H9 (cell line): ENCODE results near the gene METRNL. TPM values are rescaled to one million over a fixed set of nuclear protein-coding genes. Genes with fewer than 3 reads are reported as not detected.

Source experiments
- DNase-seq: peaks from one replicate; pipeline ENCODE4 v3.0.0-alpha.2; 2017
- H2AFZ ChIP-seq: one replicate; pipeline ENCODE4 v1.6.1; 2013; ENCODE audit warnings: mild to moderate bottlenecking, low read length, control low read depth, moderate library complexity
- H2AK5ac ChIP-seq: 2 replicates; pipeline ENCODE4 v1.6.1; 2013; ENCODE audit warnings: low read length, control low read depth, mixed read lengths; ENCODE audit not compliant: insufficient read length
- H2BK120ac ChIP-seq: one replicate; pipeline ENCODE4 v1.6.1; 2013; ENCODE audit warnings: low read depth, mild to moderate bottlenecking, low read length, control low read depth, inconsistent platforms; ENCODE audit not compliant: poor library complexity, severe bottlenecking
- H2BK12ac ChIP-seq: 2 replicates; pipeline ENCODE4 v1.6.1; 2013; ENCODE audit warnings: low read length, control low read depth, mixed read lengths, low read depth; ENCODE audit not compliant: insufficient read length
- H2BK15ac ChIP-seq: 2 replicates; pipeline ENCODE4 v1.6.1; 2013; ENCODE audit warnings: low read depth, low read length, control low read depth
- H2BK20ac ChIP-seq: one replicate; pipeline ENCODE4 v1.6.1; 2013; ENCODE audit warnings: low read depth, mild to moderate bottlenecking, low read length, control low read depth, inconsistent platforms; ENCODE audit not compliant: poor library complexity, severe bottlenecking
- H2BK5ac ChIP-seq: 2 replicates; pipeline ENCODE4 v1.6.1; 2013; ENCODE audit warnings: low read length, control low read depth, mixed read lengths; ENCODE audit not compliant: insufficient read length
- H3K14ac ChIP-seq: 2 replicates; pipeline ENCODE4 v1.6.1; 2013; ENCODE audit warnings: low read length, control low read depth; ENCODE audit not compliant: insufficient read depth
- H3K18ac ChIP-seq: 2 replicates; pipeline ENCODE4 v1.6.1; 2013; ENCODE audit warnings: low read depth, mild to moderate bottlenecking, mixed read lengths, low read length, control low read depth; ENCODE audit not compliant: insufficient read length
- H3K23ac ChIP-seq: 2 replicates; pipeline ENCODE4 v1.6.1; 2013; ENCODE audit warnings: low read length, control low read depth, mixed read lengths, low read depth; ENCODE audit not compliant: insufficient read length
- H3K23me2 ChIP-seq: 2 replicates; pipeline ENCODE4 v1.6.1; 2013; ENCODE audit warnings: low read depth, mild to moderate bottlenecking, mixed read lengths, low read length, control low read depth; ENCODE audit not compliant: insufficient read length, poor library complexity, severe bottlenecking
- H3K27ac ChIP-seq: 2 replicates; pipeline ENCODE4 v1.5.1; 2013; ENCODE audit warnings: low read length, control low read depth, mixed read lengths, low read depth; ENCODE audit not compliant: insufficient read length
- H3K27me3 ChIP-seq: 2 replicates; pipeline ENCODE4 v1.6.1; 2013; ENCODE audit warnings: low read length, control low read depth, inconsistent platforms; ENCODE audit not compliant: insufficient read depth
- H3K4ac ChIP-seq: 2 replicates; pipeline ENCODE4 v1.6.1; 2013; ENCODE audit warnings: low read depth, mild to moderate bottlenecking, control low read depth, inconsistent platforms, low read length, moderate library complexity
- H3K4me1 ChIP-seq: 2 replicates; pipeline ENCODE4 v1.6.1; 2013; ENCODE audit warnings: low read length, control low read depth, inconsistent platforms; ENCODE audit not compliant: insufficient read depth
- H3K4me2 ChIP-seq: 2 replicates; pipeline ENCODE4 v1.6.1; 2013; ENCODE audit warnings: low read length, control low read depth, mixed read lengths; ENCODE audit not compliant: insufficient read length, insufficient read depth
- H3K56ac ChIP-seq: 2 replicates; pipeline ENCODE4 v1.6.1; 2013; ENCODE audit warnings: low read depth, mild to moderate bottlenecking, mixed read lengths, low read length, control low read depth; ENCODE audit not compliant: insufficient read length
- H3K79me1 ChIP-seq: 2 replicates; pipeline ENCODE4 v1.6.1; 2013; ENCODE audit warnings: low read depth, mild to moderate bottlenecking, moderate library complexity, low read length, control low read depth, inconsistent platforms; ENCODE audit not compliant: insufficient read depth, poor library complexity, severe bottlenecking
- H3K79me2 ChIP-seq: 2 replicates; pipeline ENCODE4 v1.6.1; 2013; ENCODE audit warnings: low read length, control low read depth, inconsistent platforms; ENCODE audit not compliant: insufficient read depth
- H3K9ac ChIP-seq: 2 replicates; pipeline ENCODE4 v1.6.1; 2013; ENCODE audit warnings: low read length, control low read depth, mixed read lengths; ENCODE audit not compliant: insufficient read length; ENCODE audit errors: extremely low read depth
- H3K9me3 ChIP-seq: one replicate; pipeline ENCODE4 v1.6.1; 2013; ENCODE audit warnings: low read depth, low read length, inconsistent platforms; ENCODE audit not compliant: control insufficient read depth
- H3T11ph ChIP-seq: one replicate; pipeline ENCODE4 v1.6.1; 2013; ENCODE audit warnings: mild to moderate bottlenecking, low read length, control low read depth, inconsistent platforms
- H4K20me1 ChIP-seq: one replicate; pipeline ENCODE4 v1.6.1; 2013; ENCODE audit not compliant: control insufficient read depth, insufficient read length, insufficient read depth
- H4K5ac ChIP-seq: 2 replicates; pipeline ENCODE4 v1.6.1; 2013; ENCODE audit warnings: low read depth, mild to moderate bottlenecking, mixed read lengths, low read length, control low read depth; ENCODE audit not compliant: insufficient read length
- H4K8ac ChIP-seq: replicated peaks from 2 replicates; pipeline ENCODE4 v1.6.1; 2013; ENCODE audit warnings: low read length, control low read depth, mixed read lengths, low read depth; ENCODE audit not compliant: insufficient read length
- H4K91ac ChIP-seq: 2 replicates; pipeline ENCODE4 v1.6.1; 2013; ENCODE audit warnings: low read depth, mild to moderate bottlenecking, moderate library complexity, mixed read lengths, low read length, control low read depth; ENCODE audit not compliant: insufficient read length
- H3K27ac Mint-ChIP-seq, 3 experiments: 2 replicates in 2 of 3; 3 replicates in 1 of 3; pipeline ENCODE4 v1.8.0; 2020 to 2021; ENCODE audit warnings: mixed read lengths in 3 of 3, mild to moderate bottlenecking in 1 of 3, moderate library complexity in 1 of 3
- H3K27me3 Mint-ChIP-seq: 2 replicates; pipeline ENCODE4 v1.8.0; 2021; ENCODE audit warnings: low read depth, mild to moderate bottlenecking, moderate library complexity, mixed read lengths
- H3K36me3 Mint-ChIP-seq, 3 experiments: 2 replicates in 2 of 3; 3 replicates in 1 of 3; pipeline ENCODE4 v1.8.0; 2020 to 2021; ENCODE audit warnings: low read depth in 3 of 3, mixed read lengths in 3 of 3; ENCODE audit not compliant: insufficient read depth in 1 of 3
- H3K4me1 Mint-ChIP-seq, 2 experiments: 2 replicates each; pipeline ENCODE4 v1.8.0; 2020; ENCODE audit warnings: mixed read lengths in 2 of 2
- H3K4me3 Mint-ChIP-seq, 2 experiments: 2 replicates in 1 of 2; 3 replicates in 1 of 2; pipeline ENCODE4 v1.8.0; 2020 to 2021; ENCODE audit warnings: mild to moderate bottlenecking in 2 of 2, mixed read lengths in 2 of 2, moderate library complexity in 1 of 2
- H3K9me3 Mint-ChIP-seq, 2 experiments: 2 replicates in 1 of 2; 3 replicates in 1 of 2; pipeline ENCODE4 v1.8.0; 2020; ENCODE audit warnings: mild to moderate bottlenecking in 2 of 2, mixed read lengths in 2 of 2, moderate library complexity in 1 of 2
- WGBS: extraction: QIAGEN DNeasy Blood & Tissue Kit; methylation state at CpG from one replicate; pipeline ENCODE4 v1.1.7; 2013; ENCODE audit warnings: missing lambda C conversion rate, low lambda C conversion rate, mixed read lengths; ENCODE audit not compliant: insufficient read length; ENCODE audit errors: extremely low coverage; 5-methylcytosine and 5-hydroxymethylcytosine counted together
- total RNA-seq: library from RNA; stranded (reverse); gene quantifications from 2 replicates; pipeline ENCODE4 v1.2.1, GENCODE V29; 2021
- TF ChIP-seq, protein P1 (sequence below): fragments of 200-600 bp; sonication (generic); conservative IDR thresholded peaks from 3 replicates; pipeline ENCODE4 v1.8.0; 2021; ENCODE audit warnings: antibody characterized with exemption, mild to moderate bottlenecking

The METRNL gene
- total RNA-seq, 1 experiment from 2014 or later = 21.4 TPM

DNA sequence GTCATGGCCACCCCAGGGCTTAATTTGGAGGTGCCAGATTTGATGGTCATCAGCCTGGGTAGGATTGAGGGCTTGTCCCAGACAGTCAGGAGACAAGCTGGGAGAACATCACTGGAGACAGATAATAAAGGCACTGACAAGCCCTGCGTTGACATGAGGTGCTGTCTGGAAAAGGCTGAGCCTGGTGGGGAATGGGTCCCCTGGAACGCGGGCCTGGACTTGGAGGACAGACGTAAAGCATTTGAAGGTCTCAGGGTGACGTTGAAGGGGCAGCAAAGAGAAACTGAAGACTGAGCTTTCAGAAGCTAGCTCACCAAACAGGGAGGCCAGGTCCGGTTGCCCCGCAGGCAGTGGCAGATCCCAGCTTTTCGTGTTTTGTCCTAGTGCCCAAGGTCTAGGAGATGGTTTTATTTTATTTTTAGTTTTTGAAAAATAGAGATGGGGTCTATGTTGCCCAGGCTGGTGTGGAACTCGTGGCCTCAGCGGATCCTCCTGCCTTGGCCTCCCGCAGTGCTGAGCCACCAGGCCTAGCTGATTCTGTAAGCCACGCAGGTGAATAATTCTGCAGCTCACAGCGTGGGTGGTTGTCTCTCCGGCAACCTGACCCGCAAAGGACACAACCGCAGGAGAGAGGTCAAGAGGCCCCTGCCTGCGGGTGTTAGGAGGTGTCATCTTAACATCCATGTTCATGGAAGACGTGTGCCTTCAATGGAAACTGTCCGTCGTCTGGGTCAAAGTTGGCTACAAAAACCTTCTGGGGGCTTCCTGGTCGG is 37.6 kb downstream of the METRNL start:
- Histone ChIP-seq H2AK5ac (no peak overlapping the region), H3K23ac (no peak overlapping the region), H4K91ac (no peak overlapping the region), H3K23me2 (no peaks in the 10 kb centered on the region), H3K27me3 (peaks cover 3% of the 10 kb centered on the region; the same call in 1 of the 2 replicates), H3K18ac (no peak overlapping the region), H3K14ac (no peak overlapping the region), H3K9ac (no peak overlapping the region), H3K56ac (no peak overlapping the region), H3K4me1 (no peaks in the 10 kb centered on the region), H2BK5ac (no peak overlapping the region), H2AFZ (no peak overlapping the region), H4K8ac (no peak overlapping the region), H4K20me1 (no peaks in the 10 kb centered on the region), H4K5ac (no peak overlapping the region), H3K79me1 (no peaks in the 10 kb centered on the region), H2BK20ac (no peak overlapping the region), H3K79me2 (no peaks in the 10 kb centered on the region), H2BK120ac (no peak overlapping the region), H2BK15ac (no peak overlapping the region), H3K9me3 (no peaks in the 10 kb centered on the region), H3K4ac (no peak overlapping the region), H2BK12ac (no peak overlapping the region), H3K4me2 (no peak overlapping the region), H3T11ph (no peak overlapping the region), H3K27ac (no peak overlapping the region)
- Mint-ChIP-seq H3K36me3 (peaks cover 0 to 2% (median 0%) of the 10 kb centered on the region in 3 experiments; a peak in 1 of 7 replicates), H3K9me3 (peaks cover 3 to 6% of the 10 kb centered on the region in 2 experiments; a peak in 3 of 5 replicates), H3K4me1 (peaks cover 30 to 36% of the 10 kb centered on the region in 2 experiments), H3K27ac (peak overlapping the region in 1 of 3 experiments; percentile 35; a peak in 2 of 7 replicates), H3K4me3 (no peak overlapping the region), H3K27me3 (peaks cover 38% of the 10 kb centered on the region)
- no CpG with 5 or more reads among the region's 21 CpGs for WGBS
- TF ChIP-seq, protein P1, sequence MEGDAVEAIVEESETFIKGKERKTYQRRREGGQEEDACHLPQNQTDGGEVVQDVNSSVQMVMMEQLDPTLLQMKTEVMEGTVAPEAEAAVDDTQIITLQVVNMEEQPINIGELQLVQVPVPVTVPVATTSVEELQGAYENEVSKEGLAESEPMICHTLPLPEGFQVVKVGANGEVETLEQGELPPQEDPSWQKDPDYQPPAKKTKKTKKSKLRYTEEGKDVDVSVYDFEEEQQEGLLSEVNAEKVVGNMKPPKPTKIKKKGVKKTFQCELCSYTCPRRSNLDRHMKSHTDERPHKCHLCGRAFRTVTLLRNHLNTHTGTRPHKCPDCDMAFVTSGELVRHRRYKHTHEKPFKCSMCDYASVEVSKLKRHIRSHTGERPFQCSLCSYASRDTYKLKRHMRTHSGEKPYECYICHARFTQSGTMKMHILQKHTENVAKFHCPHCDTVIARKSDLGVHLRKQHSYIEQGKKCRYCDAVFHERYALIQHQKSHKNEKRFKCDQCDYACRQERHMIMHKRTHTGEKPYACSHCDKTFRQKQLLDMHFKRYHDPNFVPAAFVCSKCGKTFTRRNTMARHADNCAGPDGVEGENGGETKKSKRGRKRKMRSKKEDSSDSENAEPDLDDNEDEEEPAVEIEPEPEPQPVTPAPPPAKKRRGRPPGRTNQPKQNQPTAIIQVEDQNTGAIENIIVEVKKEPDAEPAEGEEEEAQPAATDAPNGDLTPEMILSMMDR = no peak
- DNase-seq = no peak
